COR-L47 (cell line): ENCODE data around the gene TTC39B.

ENCODE experiments used
- DNase-seq: peaks from one replicate; lab custom pipeline; 2025; lab: John Stamatoyannopoulos, UW

TTC39B gene

DNA sequence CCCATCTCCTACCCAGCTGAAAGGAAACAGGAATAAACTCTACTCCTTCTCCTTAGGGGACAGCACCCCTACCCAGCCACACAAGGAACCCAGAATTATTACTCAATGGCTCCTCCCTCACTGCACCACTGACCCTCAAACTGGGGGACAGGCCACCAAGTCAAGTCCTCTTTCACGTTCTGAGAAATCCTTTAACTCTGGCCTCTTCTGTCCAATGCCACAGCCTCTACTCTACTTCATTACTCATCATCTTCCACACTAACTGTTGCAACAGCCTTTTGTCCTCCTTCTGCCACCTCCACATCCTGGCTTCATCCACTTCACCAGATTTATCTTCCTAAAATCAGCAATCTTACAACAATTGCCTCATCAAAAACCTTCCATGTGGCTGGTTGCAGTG lies 6.8 kb downstream of the TTC39B start:
- DNase-seq: no peak

GRCh38 chr9:15299374-15299939 lies 7.6 kb downstream of the TTC39B start:
- DNase-seq: no peak

DNA sequence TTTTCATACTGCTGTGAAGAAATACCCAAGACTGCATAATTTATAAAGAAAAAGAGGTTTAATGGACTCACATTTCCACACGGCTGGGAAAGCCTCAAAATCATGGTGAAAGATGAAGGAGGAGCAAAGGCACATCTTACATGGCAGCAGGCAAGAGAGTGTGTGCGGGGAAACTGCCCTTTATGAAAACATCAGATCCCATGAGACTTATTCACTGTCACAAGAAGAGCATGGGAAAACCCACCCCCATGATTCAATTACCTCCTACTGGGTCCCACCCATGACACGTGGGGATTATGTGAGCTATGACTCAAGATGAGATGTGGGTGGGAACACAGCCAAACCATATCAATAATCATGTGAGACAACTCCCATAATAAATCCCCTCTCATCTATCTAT lies 8.7 kb downstream of the TTC39B start:
- DNase-seq: no peak

- no peak for DNase-seq
Measured at GRCh38 chr9:15295761-15296405, 11.1 kb downstream of the TTC39B start.

DNA sequence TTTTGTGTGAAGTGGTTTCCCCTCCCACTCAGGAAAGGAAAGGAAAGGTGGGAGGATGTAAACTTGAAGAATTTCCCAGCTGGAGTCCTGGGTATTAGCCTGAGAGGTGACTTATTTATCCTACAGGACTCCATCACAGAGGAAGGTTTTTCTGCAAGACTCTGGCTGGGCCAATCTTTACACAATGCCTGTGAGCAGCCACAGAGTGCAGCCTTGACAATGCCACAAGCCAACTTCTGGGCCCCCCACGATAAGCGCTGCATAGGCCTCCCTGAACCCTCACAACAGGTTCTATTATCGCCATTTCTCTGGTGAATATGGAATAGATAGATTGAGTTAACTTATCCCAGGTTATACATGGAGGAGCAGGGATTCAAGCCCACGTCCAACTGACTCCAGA lies 12.4 kb downstream of the TTC39B start:
- DNase-seq: no peak

DNA sequence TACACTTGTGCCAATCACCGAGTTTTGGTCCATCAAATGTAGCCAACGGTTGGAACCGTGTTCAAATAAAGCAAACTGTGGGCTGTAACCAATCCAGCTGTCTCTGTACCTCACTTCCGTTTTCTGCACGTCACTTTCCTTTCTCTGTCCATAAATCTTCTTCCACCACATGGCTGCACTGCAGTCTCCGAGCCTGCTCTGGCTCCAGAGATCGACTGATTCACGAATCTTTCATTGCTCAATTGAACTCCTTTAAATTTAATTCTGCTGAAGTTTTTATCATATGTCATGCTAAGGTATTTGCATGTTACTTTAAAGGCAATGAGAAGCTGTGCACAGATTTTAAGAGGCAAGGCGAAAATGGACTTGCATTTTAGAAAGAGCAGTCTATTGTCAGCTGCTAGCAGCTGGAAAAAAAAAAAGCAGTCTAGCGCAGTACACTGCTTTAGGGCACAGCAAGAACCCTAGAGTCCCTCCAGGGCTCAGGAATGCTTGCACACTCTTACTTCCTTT lies 13.2 kb downstream of the TTC39B start:
- DNase-seq: no peak

DNA sequence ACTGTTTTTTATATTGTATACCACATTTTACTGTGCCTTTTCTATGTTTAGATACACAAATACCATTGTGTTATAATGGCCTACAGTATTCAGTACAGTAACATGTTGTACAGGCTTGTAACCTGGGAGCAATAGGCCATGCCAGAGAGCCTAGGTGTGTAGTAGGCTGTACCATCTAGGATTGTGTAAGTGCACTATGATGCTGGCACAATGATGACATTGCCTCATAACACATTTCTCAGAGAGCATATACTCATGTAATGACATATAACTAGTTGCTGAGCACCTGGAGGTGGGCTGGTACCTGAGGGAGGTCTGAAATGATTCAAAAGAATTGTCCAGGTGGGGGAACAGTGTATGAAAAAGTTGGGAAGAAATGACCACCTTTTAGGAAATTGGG lies 13.9 kb downstream of the TTC39B start:
- DNase-seq: no peak

- no peak for DNase-seq
Measured at GRCh38 chr9:15289603-15290002, 17.4 kb downstream of the TTC39B start.

DNA sequence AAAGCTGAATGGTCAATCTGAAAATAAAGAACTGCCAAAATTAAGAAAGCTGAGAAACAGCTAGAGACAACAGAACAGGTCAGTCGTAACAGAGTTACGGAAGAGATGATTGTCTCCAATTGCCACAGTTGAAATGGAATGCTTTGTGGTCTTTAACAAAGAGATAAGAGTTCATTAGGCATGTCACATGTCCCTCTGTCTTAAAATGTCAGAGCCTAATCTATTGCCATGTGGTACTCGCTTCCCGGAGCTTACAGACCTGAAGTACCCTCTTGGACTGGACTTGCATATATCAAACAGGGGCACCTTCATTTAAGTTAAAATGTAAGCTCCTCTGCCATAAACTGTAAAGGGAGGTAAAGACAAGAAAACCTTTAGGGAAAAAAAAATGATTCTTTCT lies 19.7 kb downstream of the TTC39B start:
- DNase-seq: no peak

DNA sequence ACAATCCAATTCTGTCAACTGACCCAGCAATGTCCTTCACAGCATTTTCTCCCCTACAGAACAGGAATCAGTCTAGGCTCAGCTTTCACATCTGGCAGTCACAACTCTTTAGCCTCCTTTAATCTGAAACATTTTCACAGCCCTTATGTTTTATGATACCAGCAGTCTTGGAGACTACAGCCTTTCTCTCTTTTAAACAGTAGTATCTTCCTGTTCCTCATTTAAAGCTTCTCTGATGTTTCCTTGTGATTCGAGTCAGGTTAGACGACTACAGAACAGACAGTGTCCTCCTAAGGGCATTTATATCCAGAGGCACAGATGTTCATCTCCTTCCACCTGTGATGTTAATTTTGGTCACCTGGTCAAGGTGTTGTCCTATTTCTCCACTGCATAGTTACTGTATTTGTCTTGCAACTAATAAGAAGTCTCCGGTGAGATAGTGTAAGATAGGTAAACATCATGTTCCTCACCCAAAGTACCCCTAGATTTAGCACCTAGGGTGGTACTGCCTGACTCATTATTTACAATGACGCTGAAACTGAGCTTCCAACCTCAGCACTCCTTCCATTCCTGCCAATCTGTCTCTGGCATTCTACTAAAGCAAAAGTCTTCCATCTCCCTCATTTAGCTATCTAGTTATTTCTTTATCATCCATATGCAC lies 20.7 kb downstream of the TTC39B start:
- DNase-seq: no peak

DNA sequence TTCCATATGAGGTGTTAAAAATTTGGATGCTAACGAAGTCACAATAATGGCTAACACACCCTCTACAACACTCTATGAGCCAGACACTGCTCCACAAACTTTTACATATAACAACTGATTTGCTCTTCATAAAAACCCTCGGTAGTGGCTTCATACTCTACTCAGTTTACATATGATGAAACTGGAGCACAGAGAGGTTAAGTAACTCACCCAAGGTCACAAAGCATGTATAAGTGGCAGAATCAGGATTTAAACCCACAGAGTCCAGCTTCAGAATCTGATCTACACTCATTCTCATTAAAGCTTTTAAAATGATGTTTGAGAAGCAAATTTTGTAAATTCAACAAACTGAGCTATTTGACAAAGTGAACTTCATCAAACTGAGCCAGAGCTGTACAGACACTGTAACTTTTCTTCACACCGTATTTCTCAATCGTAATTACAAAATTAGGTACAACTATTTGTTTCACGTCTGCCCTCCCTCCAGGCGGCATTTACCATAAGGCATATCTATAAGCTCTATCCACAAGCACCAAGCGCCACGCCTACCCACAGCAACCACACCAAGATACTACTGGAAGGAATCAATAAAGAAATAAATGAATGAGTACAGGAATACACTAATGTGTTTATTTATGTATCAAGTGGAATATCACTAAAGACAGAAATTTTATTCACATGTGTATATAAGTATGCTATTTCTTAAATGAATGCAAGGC lies 24.3 kb downstream of the TTC39B start:
- no peak for DNase-seq

GRCh38 chr9:15280647-15281046 lies 26.4 kb downstream of the TTC39B start:
- no peak for DNase-seq

GRCh38 chr9:15278839-15279238 lies 28.2 kb downstream of the TTC39B start:
- DNase-seq: no peak

- no peak for DNase-seq
Measured at GRCh38 chr9:15278091-15278687, 28.8 kb downstream of the TTC39B start.

DNA sequence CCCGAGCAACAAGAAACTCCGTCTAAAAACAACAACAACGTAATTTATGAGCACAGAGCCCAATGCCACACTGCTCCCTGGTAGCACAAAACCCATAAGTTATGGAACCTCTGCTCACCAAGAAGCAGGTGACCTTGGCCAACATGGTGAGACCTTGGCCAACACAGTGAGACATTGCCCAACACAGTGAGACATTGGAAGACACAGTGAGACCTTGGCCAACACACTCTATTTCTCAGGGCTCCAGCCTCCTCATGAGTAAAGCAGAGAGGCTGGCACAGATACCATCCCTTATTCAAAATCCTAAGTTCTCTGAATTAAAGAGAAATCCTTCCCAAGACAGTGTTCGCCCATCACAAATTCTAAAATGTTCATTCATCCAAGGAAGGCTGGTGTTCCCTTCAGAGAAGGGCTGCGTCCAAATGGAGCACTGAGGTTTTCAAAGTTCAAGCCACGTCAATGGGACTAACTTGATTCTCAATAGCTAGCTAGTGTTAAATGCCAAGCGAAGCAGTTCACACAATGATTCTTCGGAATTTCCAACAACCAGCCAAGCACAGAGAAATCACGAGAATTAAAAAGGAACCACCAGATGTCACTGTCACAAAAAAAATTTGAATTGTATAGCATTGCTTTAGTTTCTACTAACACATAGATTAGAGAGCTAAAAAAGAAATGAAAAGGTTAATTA lies 29.5 kb downstream of the TTC39B start:
- DNase-seq: peak; percentile 6

DNA sequence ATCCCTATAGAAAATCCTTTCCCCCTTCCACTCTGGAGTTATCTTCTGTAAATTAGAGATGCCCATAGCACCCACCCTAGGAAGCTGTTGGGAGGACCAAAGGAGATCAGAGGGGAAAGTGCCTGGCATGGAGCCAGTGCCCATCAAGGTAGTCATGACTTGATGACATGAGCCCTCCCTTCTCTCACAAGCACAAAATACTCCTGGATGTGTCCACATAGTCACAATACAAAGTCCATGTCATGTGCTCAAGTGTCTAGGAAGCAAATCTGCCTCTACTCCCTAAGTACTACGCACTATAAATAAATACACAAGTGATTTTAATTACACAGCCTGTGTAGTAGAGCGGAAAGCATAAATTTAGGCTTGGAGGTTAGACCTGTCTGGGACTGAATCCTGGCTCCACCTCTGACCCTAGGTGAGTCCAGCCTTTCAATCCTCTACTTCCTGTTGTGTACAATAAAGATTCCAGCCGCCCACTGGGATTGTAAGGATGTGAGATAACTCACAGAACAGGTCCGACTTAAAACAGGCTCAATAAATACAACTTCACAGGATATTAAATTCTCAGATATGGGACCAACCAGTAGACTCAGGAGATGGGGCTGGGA lies 30.6 kb downstream of the TTC39B start:
- no peak for DNase-seq

GRCh38 chr9:15274425-15274824 lies 32.6 kb downstream of the TTC39B start:
- DNase-seq: no peak

DNA sequence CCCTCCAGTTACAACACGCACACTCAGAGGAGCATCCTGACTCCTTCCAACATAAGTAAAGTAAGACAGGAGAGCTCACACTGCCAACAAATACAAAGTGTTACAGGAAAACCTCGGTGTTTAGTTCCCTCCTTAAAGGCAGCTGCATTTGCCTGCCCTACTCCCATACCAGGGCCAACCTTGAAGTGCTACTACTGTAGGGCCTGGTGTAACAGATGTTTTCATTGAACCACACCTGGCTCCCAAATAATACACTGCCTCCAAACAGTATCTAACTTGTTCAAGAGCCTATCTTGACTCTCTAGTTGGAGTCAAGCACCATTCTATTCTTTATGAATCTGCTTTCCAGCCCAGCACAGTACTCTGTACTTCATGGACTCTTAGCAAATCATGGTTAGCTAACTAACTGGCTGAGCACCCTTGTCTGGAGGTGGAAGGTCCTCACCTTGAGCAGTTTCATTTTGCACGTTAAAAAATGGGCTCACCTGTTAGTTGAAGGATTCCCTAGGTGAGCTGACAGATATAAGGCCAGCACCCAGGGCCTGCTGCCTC lies 34.6 kb downstream of the TTC39B start:
- DNase-seq: no peak

GRCh38 chr9:15271403-15271802 lies 35.6 kb downstream of the TTC39B start:
- no peak for DNase-seq

- DNase-seq: no peak
Measured at GRCh38 chr9:15268782-15269181, 38.2 kb downstream of the TTC39B start.

- DNase-seq: no peak
Measured at GRCh38 chr9:15268317-15268716, 38.7 kb downstream of the TTC39B start.
